Embryonic facial prominence (tissue), 1 donor: ENCODE data around the gene NEMF.
A peak's percentile ranks its signal among the peaks of the same experiment; 100 is the strongest.
"Not testable (repeated sequence)": the region's sequence is repeated elsewhere in the genome, so short reads cannot be mapped to it uniquely, and the experiment has no call there.

Experiments used
- DNase-seq: peaks from one replicate; pipeline ENCODE4 v3.0.0-alpha.2; 2016; ENCODE audit errors: extremely low spot score

The NEMF gene

GRCh38 chr14:49816118-49816517 is 36.5 kb downstream of the NEMF start:
- not testable (repeated sequence) for DNase-seq

- no peak for DNase-seq
These were observed 43.8 kb downstream of the NEMF start for GRCh38 chr14:49808780-49809179.

- DNase-seq, result no peak
These were observed 56.6 kb downstream of the NEMF start for GRCh38 chr14:49796025-49796424.

- DNase-seq, result no peak
These were observed 60.0 kb downstream of the NEMF start for GRCh38 chr14:49792618-49793017.

- no peak for DNase-seq
These were observed 66.3 kb downstream of the NEMF start for GRCh38 chr14:49786315-49786714.

GRCh38 chr14:49783394-49784014 is 69.1 kb downstream of the NEMF start:
- no peak for DNase-seq

- not testable (repeated sequence) for DNase-seq
These were observed 71.5 kb downstream of the NEMF start for GRCh38 chr14:49781040-49781439.

GRCh38 chr14:49778421-49778820 is 74.2 kb downstream of the NEMF start:
- no peak for DNase-seq

GRCh38 chr14:49774106-49774505 is 78.5 kb downstream of the NEMF start:
- no peak for DNase-seq

- DNase-seq, result not testable (repeated sequence)
These were observed 80.9 kb downstream of the NEMF start for GRCh38 chr14:49771691-49772090.

- DNase-seq, result no peak
These were observed 82.3 kb downstream of the NEMF start for GRCh38 chr14:49770212-49770817.

GRCh38 chr14:49769581-49770211 is 82.9 kb downstream of the NEMF start:
- no peak for DNase-seq

GRCh38 chr14:49769171-49769570 is 83.4 kb downstream of the NEMF start:
- DNase-seq, result no peak

GRCh38 chr14:49768301-49769121 is 84.1 kb downstream of the NEMF start:
- no peak for DNase-seq

GRCh38 chr14:49767571-49768300 is 84.9 kb downstream of the NEMF start, which contains the start of gene KLHDC2:
Gene KLHDC2, plus strand, starts transcription at chr14:49768153. Its CDS starts 316 bp downstream, at chr14:49768469.
- peak; percentile 79 for DNase-seq

GRCh38 chr14:49767270-49767570 is 85.4 kb downstream of the NEMF start:
- DNase-seq, result no peak

GRCh38 chr14:49766839-49767238 is 85.7 kb downstream of the NEMF start:
- DNase-seq, result no peak

GRCh38 chr14:49761839-49762551 is 90.6 kb downstream of the NEMF start:
- no peak for DNase-seq

GRCh38 chr14:49755378-49755777 is 97.2 kb downstream of the NEMF start:
- no peak for DNase-seq

GRCh38 chr14:49754570-49755097 is 98.0 kb downstream of the NEMF start:
- no peak for DNase-seq

- DNase-seq, result not testable (repeated sequence)
These were observed 106.1 kb downstream of the NEMF start for GRCh38 chr14:49746476-49746875.
